Stimulated activated CD4-positive, alpha-beta T cell treated with anti-CD3 and anti-CD28 coated beads, TNF-alpha, amount 100 ng/mL, for 4 hours (primary cell): Measurements from ENCODE around the gene IFT52.

Experiments
- DNase-seq, 3 experiments: peaks; one replicate each; pipeline ENCODE4 v3.0.0-alpha.2; 2020; ENCODE audit warnings: low read depth in 3 of 3

IFT52 gene

DNA sequence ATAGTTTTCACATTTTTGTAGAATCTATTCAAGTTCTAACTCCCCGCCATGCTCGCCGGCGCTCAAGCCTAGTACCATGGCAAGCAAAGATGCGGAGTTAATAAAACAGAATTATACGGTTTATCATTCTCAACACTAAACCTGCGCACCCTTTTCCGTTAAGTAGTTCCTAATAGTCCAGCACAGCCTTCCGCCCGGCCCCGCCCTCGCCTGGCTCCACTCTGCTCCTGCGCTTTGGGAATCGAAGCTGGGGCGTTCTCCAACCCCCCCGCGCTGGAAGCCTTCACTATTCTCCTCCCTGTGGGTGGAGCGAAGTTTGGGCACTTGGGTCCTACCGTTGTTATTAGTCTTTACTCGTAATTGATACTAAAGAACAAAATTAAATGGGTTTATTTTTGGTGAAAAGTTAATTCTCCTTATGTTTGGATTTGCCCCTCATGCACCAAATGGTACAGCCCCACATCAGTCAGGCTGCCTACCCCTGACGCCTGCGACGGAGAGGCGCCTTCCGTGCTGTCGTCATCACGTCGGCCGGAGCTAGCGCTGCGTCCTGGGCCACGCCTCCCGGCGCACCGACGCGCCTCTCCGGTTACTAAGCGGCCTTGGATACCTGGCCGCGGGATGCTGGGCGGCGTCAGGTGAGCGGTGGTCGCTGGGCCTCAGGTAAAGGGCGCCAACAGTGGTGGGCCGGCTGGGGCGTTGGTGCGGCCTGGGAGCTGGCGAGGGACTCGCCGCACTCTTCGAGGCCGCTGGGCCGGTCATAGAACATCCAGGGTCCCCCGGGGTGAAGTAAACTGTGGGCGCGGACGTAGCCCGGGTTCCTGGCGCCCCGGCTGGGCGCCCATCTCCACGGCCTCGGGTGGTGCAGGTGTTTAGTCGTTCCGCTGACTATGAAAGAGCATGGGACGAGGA, at the start of gene IFT52:
TSS of gene IFT52 (plus strand) at position 546 of the 912 bp plus-strand sequence. CDS start 3,762 bp downstream, outside the sequence.
- DNase-seq, result peak; percentile 68 to 81 (median 72)

DNA sequence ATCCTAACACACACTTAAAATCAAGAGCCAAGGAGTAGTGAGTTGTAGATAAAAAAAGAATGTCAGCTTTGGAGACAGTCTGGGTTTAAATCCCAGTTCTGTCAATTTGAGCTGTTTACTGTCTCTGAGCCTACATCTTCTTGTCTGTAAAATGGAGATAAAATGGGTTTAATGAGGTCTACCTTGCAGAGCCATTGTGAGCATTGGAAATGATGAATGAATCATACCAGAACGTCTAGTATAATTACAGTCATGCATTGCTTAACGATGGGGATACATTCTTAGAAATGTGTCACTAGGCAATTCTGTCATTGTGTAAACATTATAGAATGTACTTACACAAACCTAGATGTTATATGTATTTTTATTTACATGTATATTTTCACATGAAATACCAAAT, 49.5 kb upstream of the IFT52 start:
- no peak for DNase-seq

GRCh38 chr20:43542161-43542560, 48.6 kb upstream of the IFT52 start:
- no peak for DNase-seq

DNA sequence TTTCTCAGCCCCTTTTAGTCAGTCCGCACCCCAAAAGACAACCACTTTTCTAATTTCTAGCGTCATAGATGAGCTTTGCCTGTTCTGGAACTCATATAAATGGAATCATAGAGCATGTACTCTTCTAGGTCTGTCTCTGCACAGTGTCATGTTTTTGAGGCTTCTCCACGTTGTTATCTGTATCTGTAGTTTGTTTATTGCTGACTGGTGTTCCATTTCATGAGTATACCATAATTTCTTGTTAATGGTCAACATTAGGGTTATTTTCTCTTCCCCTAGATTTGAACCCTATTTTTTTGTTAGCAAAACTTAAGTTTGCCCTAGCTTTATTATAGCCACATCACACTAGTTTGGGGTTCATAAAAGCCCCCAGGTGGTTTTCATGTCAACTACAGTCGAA, 48.1 kb upstream of the IFT52 start:
- no peak for DNase-seq

DNA sequence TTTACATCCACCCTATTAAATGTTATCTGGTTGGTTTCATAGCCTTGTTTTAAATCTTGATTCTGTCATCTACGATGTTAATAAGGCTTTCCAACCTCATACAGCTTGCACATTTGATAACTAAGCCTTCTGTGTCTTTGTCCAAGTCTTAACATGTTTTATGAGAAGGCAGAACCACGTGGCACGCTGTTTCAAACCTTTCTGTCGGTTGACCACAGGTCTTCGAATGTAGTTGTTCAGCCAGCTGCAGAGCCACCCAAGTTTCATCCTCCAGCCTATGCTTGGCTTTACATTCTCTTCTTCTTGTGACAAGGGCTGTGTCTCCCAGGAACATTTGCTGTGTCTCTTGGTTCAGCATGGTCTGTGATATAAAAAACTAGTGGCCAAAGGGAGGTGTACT, 47.6 kb upstream of the IFT52 start:
- DNase-seq, result no peak

- no peak for DNase-seq
Measured at GRCh38 chr20:43544501-43544900, 46.2 kb upstream of the IFT52 start.

DNA sequence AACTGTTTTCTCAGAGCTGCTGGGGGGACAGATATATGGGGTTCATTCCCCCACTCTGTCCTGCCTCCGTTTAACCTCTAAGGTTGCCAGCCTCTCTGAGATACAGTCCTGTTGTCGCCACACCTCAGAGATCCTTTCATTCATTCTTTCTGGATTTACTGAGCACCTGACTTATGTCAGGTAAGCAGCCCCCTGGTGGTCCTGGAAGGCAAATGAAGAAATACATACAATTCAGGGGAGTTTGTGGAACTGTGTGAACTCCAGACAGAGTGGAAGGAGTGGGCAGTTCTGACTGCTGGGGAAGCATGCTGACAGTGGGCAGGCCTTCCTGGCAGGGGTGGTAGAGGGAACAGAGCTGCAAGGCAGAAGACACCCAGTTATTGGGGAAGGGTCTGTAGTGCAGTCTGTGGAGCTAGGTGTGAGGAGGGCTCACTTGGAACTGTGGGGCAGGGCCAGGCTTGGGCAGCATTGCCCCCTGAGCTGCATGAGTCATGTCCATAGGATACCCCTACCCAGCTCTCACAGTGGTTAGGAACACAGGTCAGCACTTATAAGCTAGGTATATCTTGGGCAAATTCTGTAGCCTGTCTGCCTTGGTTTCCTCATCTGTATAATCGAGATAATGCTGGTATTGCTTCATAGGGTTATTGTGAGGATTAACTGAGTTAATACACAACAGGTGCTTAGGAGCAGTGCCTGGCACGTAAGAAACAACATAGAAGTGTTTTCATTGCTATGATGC, 44.7 kb upstream of the IFT52 start:
- no peak for DNase-seq

GRCh38 chr20:43548273-43548880, 42.4 kb upstream of the IFT52 start:
- DNase-seq, result no peak

DNA sequence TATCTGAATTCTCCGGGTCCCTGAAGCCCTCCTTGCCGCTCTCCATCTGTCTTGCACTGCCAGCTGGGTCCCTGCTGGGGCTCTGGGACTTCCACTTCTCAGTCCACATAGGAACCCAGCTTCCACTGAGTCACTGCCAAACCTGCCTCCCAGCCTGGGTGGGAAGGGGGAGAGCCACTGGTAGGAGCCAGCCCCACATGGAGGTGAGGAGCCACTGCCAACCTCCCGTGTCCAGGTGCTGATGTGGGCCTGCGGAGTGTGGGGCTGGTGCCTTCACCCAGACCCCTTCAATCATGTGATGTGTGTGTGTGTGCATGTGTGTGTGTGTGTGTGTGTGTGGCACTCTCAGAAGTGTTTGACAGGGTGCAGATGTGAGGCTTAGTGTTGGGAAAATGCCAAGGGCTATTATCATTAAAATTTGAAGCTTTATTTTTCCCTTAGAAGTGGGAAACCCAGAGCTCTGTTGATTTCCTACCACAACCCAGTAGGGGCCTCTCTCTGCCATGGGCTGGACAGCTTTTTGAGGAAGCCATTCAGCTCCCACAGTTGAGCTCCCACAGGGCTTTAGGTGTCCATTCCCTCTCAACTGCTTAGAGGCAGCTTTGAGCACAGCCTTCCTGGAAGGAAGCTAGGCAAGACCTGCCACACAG, 41.2 kb upstream of the IFT52 start:
- no peak for DNase-seq

- DNase-seq, result no peak
Measured at GRCh38 chr20:43550456-43550855, 40.3 kb upstream of the IFT52 start.

GRCh38 chr20:43554369-43554768, 36.4 kb upstream of the IFT52 start:
- DNase-seq, result no peak

- no peak for DNase-seq
Measured at GRCh38 chr20:43558412-43559146, 32.2 kb upstream of the IFT52 start, which contains the start of gene SGK2. SGK2 (plus strand) TSS chr20:43559027; CDS start chr20:43566496, 7,469 bp downstream.

GRCh38 chr20:43559147-43559987, 31.4 kb upstream of the IFT52 start:
- no peak for DNase-seq

DNA sequence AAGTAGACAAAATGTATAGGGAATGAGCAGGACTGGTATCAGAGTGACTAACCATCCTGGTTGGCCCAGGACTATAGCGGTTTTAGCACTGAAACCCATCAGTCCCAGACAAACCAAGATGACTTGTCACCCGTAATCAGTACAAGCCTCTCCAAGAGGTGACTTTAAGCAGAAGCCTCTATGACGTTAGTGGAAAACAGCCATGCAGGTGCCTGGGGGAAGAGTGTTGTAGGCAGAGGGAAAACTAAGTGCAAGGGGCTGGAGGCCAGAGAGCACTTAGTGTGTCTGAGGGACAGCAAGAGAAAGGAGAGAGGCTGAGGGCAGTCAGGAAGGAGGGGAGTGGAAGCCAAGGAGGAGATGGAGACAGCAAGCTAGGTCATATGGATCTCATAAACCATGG, 29.8 kb upstream of the IFT52 start:
- DNase-seq, result no peak

DNA sequence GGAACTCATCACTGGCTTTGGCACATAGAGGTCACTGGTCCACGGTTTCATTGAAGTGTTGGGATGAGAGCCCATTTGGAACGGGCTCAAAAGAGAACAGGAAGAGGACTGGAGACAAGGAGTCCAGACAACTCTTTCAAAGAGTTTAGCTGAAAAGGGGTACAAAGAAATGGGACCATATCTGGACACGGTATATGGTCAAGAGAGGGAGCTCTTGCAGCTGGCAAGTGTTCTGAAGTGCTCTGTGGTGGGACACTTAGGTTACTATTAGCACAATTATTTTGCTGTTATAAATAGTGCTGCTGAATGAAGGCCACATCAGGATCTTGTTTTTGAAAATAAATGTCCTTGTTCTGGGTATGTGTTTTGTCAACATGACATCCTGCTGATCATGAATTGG, 27.3 kb upstream of the IFT52 start:
- no peak for DNase-seq

DNA sequence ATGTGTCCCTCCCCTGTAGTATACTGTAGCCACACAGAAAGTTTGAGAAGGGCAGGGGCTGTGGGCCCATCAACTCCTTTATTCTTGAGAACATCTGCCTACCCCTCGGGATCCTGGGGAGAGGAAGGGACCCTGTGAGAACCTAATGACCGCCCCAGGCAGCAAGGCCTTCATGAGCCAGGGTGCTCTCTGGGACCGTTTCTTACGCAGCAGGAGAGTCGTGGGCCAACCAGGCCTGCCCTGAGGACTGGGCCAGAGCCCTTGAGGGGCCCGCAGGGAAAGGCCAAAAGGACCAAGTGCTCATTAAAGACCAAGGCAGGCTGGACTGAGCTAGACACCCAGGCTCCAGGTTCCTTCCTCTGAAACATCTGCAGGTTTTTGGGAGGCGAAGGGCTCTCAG, 26.7 kb upstream of the IFT52 start:
- no peak for DNase-seq

DNA sequence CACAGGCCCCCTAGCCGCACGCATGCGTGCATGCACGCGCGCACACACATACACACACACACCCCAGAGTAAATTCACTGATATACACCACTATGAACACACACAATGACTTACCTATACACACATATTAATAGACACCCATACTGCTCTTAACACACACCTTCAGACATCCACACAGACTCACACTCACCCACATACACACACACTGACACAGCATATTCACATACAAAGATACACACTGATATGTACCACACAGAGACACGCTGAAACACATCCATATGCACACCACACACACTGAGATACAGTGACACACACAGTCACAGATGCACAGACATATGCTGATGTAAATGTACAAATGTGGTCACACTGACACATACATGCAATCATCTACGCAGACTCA, 26.3 kb upstream of the IFT52 start:
- no peak for DNase-seq

- DNase-seq, result no peak
Measured at GRCh38 chr20:43564993-43565757, 25.6 kb upstream of the IFT52 start.

DNA sequence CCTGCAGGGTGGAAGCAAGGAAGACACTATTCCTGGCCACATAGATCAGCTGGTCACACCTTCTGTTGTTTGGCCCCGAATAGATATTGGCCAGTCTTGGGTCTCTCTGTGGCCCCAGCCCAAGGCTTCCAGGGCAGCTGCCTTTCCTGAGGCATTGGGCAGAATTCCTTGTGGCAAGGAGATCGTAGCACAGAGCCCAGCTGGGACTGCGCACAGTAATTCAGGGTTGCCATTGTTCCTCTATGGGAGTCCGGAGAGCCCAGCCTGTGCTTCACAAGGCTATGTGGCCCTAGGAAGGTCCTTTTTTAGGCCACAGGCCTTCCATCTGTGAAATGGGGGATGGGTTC, 25.0 kb upstream of the IFT52 start:
- no peak for DNase-seq

GRCh38 chr20:43567477-43567876, 23.3 kb upstream of the IFT52 start:
- DNase-seq, result no peak
